HEK293 (cell line): ENCODE data around the gene STON2.

Experiments used
- CTCF ChIA-PET: fragments of 350-600 bp; formaldehyde crosslinking; extraction: SDS; loops from one replicate; lab custom pipeline; 2021; ENCODE audit warnings: antibody characterized with exemption; lab: Yijun Ruan, JAX
- POLR2A ChIA-PET: fragments of 300-600 bp; formaldehyde crosslinking; extraction: SDS; loops from one replicate; lab custom pipeline; 2020; ENCODE audit warnings: antibody characterized with exemption, inconsistent platforms; lab: Yijun Ruan, JAX
- H3K27ac ChIP-seq: fragments of 200-500 bp; sonication (Bioruptor generic); 2 replicates; pipeline ENCODE4 v1.5.1; 2014; ENCODE audit warnings: low read depth, low read length, control low read depth, inconsistent platforms; ENCODE audit errors: extremely low read depth
- H3K36me3 ChIP-seq, 2 experiments: fragments of 200-500 bp in 1 of 2; sonication (Bioruptor generic) in 1 of 2; 1 replicate in 1 of 2; 2 replicates in 1 of 2; pipeline ENCODE4 v1.5.1; 2014 to 2017; ENCODE audit warnings: inconsistent platforms in 2 of 2, low read length in 2 of 2; ENCODE audit not compliant: control insufficient read depth in 2 of 2, insufficient read depth in 1 of 2
- H3K4me1 ChIP-seq: fragments of 200-500 bp; sonication (Bioruptor generic); 2 replicates; pipeline ENCODE4 v1.5.1; 2014; ENCODE audit warnings: mild to moderate bottlenecking, low read length, inconsistent platforms; ENCODE audit not compliant: control insufficient read depth, insufficient read depth
- H3K4me3 ChIP-seq: 2 replicates; pipeline ENCODE4 v1.5.1; 2011; ENCODE audit warnings: low read depth, mild to moderate bottlenecking, control low read depth, low read length, moderate library complexity
- H3K9me3 ChIP-seq: fragments of 200-500 bp; sonication (Bioruptor generic); 2 replicates; pipeline ENCODE4 v1.5.1; 2014; ENCODE audit warnings: low read depth, low read length, inconsistent platforms; ENCODE audit not compliant: control insufficient read depth, insufficient read depth
- GLI4 ChIP-seq: fragments of 450-650 bp; formaldehyde crosslinking; IDR thresholded peaks from 2 replicates; pipeline ENCODE4 v1.5.1; 2016; ENCODE audit warnings: missing biosample characterization, missing genetic modification characterization
- HOXD13 ChIP-seq: sonication (generic); formaldehyde crosslinking; IDR thresholded peaks from 2 replicates; pipeline ENCODE4 v1.8.0; 2022; ENCODE audit warnings: missing genetic modification reagents, borderline replicate concordance
- IKZF3 ChIP-seq: fragments of 450-650 bp; IDR thresholded peaks from 2 replicates; pipeline ENCODE4 v1.5.0; 2018; ENCODE audit warnings: missing biosample characterization, mild to moderate bottlenecking, missing genetic modification characterization, moderate library complexity
- KLF9 ChIP-seq: fragments of 450-650 bp; formaldehyde crosslinking; IDR thresholded peaks from 2 replicates; pipeline ENCODE4 v1.5.1; 2016; ENCODE audit warnings: missing biosample characterization, missing genetic modification characterization, low read depth
- SP2 ChIP-seq: fragments of 450-650 bp; formaldehyde crosslinking; IDR thresholded peaks from 2 replicates; pipeline ENCODE4 v1.5.1; 2016; ENCODE audit warnings: missing biosample characterization, missing genetic modification characterization
- TCF7L2 ChIP-seq: IDR thresholded peaks from 2 replicates; pipeline ENCODE4 v1.6.1; 2011; ENCODE audit warnings: low read depth, mild to moderate bottlenecking, inconsistent platforms, low read length, moderate library complexity, borderline replicate concordance
- ZBTB48 ChIP-seq: fragments of 450-650 bp; formaldehyde crosslinking; IDR thresholded peaks from 2 replicates; pipeline ENCODE4 v1.5.1; 2016; ENCODE audit warnings: missing biosample characterization, missing genetic modification characterization
- ZEB2 ChIP-seq: fragments of 450-650 bp; formaldehyde crosslinking; IDR thresholded peaks from 2 replicates; pipeline ENCODE4 v1.5.1; 2016; ENCODE audit warnings: missing biosample characterization, missing genetic modification characterization
- ZFHX2 ChIP-seq: fragments of 450-650 bp; formaldehyde crosslinking; conservative IDR thresholded peaks from 2 replicates; pipeline ENCODE4 v1.5.1; 2016; ENCODE audit warnings: missing biosample characterization, missing genetic modification characterization
- ZNF214 ChIP-seq: fragments of 450-650 bp; formaldehyde crosslinking; IDR thresholded peaks from 2 replicates; pipeline ENCODE4 v1.5.1; 2017; ENCODE audit warnings: missing biosample characterization, mild to moderate bottlenecking, missing genetic modification characterization, borderline replicate concordance
- ZNF23 ChIP-seq: fragments of 450-650 bp; formaldehyde crosslinking; IDR thresholded peaks from 2 replicates; pipeline ENCODE4 v1.5.1; 2016; ENCODE audit warnings: missing biosample characterization, missing genetic modification characterization, borderline replicate concordance
- ZNF302 ChIP-seq: fragments of 450-650 bp; formaldehyde crosslinking; IDR thresholded peaks from 2 replicates; pipeline ENCODE4 v1.5.1; 2016; ENCODE audit warnings: missing biosample characterization, missing genetic modification characterization, low read depth
- ZNF341 ChIP-seq: fragments of 450-650 bp; formaldehyde crosslinking; IDR thresholded peaks from 2 replicates; pipeline ENCODE4; 2016; ENCODE audit warnings: low read depth, missing biosample characterization, missing genetic modification characterization
- ZNF354C ChIP-seq: fragments of 450-650 bp; formaldehyde crosslinking; IDR thresholded peaks from 2 replicates; pipeline ENCODE4 v1.5.1; 2016; ENCODE audit warnings: missing biosample characterization, missing genetic modification characterization, low read depth, borderline replicate concordance
- ZNF544 ChIP-seq: fragments of 450-650 bp; formaldehyde crosslinking; IDR thresholded peaks from 2 replicates; pipeline ENCODE4 v1.5.0; 2017; ENCODE audit warnings: missing biosample characterization, missing genetic modification characterization
- ZNF610 ChIP-seq: fragments of 450-650 bp; formaldehyde crosslinking; IDR thresholded peaks from 2 replicates; pipeline ENCODE4 v1.5.1; 2016; ENCODE audit warnings: missing biosample characterization, missing genetic modification characterization, borderline replicate concordance
- ZNF830 ChIP-seq: fragments of 450-650 bp; IDR thresholded peaks from 2 replicates; pipeline ENCODE4 v1.5.0; 2018; ENCODE audit warnings: missing biosample characterization, missing genetic modification characterization, low read depth, mild to moderate bottlenecking, moderate library complexity
- ZSCAN30 ChIP-seq: fragments of 450-650 bp; IDR thresholded peaks from 2 replicates; pipeline ENCODE4 v1.5.1; 2018; ENCODE audit warnings: missing biosample characterization, mild to moderate bottlenecking, missing genetic modification characterization, moderate library complexity
- TF ChIP-seq, protein P1 (sequence below): fragments of 450-650 bp; formaldehyde crosslinking; IDR thresholded peaks from 2 replicates; pipeline ENCODE4 v1.5.1; 2016; ENCODE audit warnings: missing biosample characterization, missing genetic modification characterization
- TF ChIP-seq, protein P2 (sequence below): fragments of 450-650 bp; formaldehyde crosslinking; IDR thresholded peaks from 2 replicates; pipeline ENCODE4 v1.5.1; 2016; ENCODE audit warnings: missing biosample characterization, missing genetic modification characterization
- TF ChIP-seq, protein P3 (sequence below): IDR thresholded peaks from 2 replicates; pipeline ENCODE4 v1.6.1; 2011; ENCODE audit warnings: mild to moderate bottlenecking, low read depth, low read length, borderline replicate concordance

Gene STON2

DNA sequence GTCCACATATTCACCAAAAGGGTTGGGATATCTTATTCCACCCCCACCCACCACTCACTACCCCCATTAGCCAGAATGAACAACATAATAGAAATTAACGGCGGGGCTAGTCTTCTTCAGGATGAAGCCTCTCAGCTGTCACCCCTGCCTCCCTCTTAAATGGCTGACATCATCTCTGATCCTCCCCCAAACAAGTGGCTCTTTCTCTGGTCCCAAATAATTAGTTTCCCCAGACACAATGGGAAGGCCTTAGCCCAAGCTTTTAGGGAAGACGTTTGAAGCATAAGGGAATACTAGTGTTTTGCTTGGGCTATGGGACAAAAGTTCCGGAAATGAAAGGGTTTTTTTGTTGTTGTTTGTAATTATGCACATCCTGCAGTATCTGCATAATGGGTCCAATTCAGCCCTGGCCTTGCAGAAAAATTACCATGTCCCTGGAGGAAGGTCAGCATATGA is 13.8 kb downstream of the STON2 start (continued):
- TF ChIP-seq, protein P1, sequence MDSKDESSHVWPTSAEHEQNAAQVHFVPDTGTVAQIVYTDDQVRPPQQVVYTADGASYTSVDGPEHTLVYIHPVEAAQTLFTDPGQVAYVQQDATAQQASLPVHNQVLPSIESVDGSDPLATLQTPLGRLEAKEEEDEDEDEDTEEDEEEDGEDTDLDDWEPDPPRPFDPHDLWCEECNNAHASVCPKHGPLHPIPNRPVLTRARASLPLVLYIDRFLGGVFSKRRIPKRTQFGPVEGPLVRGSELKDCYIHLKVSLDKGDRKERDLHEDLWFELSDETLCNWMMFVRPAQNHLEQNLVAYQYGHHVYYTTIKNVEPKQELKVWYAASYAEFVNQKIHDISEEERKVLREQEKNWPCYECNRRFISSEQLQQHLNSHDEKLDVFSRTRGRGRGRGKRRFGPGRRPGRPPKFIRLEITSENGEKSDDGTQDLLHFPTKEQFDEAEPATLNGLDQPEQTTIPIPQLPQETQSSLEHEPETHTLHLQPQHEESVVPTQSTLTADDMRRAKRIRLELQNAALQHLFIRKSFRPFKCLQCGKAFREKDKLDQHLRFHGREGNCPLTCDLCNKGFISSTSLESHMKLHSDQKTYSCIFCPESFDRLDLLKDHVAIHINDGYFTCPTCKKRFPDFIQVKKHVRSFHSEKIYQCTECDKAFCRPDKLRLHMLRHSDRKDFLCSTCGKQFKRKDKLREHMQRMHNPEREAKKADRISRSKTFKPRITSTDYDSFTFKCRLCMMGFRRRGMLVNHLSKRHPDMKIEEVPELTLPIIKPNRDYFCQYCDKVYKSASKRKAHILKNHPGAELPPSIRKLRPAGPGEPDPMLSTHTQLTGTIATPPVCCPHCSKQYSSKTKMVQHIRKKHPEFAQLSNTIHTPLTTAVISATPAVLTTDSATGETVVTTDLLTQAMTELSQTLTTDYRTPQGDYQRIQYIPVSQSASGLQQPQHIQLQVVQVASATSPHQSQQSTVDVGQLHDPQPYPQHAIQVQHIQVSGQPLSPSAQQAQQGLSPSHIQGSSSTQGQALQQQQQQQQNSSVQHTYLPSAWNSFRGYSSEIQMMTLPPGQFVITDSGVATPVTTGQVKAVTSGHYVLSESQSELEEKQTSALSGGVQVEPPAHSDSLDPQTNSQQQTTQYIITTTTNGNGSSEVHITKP (tag by site-specific recombination) = peak; percentile 42
- TF ChIP-seq ZFHX2 (peak; percentile 35), ZEB2 (tag by site-specific recombination) (no peak), KLF9 (no peak), HOXD13 (CRISPR knock-in tag) (no peak), IKZF3 (no peak), ZNF214 (tag by site-specific recombination) (no peak), ZNF354C (tag by site-specific recombination) (no peak)

DNA sequence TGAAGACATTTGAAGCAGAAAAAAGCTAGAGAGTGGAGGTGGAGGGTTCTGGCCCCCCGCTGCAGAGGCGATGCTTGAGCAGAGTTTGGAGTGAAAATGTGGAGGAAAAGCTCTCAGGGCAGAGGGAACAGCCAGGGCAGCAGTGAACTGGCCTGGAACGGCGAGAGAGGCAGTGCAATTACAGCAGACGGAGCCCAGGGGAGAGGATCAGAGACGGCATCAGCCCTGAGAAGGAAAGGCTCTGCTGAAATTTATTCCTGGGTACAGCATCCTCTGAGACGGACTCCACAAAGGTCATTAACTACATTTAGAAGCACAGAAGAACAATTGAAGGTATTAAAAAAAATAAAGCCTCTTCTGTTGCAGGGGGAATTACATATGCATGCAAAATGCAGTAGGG is 14.2 kb downstream of the STON2 start:
- 0 out of 2 replicates have a peak, but pooled peaks cover 3% of the 10 kb centered on the region for H3K4me1 ChIP-seq
- no peaks in the 10 kb centered on the region for H3K36me3 ChIP-seq
- no peak for TF ChIP-seq KLF9
- TF ChIP-seq ZNF341 = peak; percentile 60
- H3K27ac ChIP-seq = no peak overlapping the region
- no peaks in the 10 kb centered on the region for H3K9me3 ChIP-seq
- no peak overlapping the region for H3K4me3 ChIP-seq
- CTCF ChIA-PET = no interaction called here
- POLR2A ChIA-PET = no interaction called here

DNA sequence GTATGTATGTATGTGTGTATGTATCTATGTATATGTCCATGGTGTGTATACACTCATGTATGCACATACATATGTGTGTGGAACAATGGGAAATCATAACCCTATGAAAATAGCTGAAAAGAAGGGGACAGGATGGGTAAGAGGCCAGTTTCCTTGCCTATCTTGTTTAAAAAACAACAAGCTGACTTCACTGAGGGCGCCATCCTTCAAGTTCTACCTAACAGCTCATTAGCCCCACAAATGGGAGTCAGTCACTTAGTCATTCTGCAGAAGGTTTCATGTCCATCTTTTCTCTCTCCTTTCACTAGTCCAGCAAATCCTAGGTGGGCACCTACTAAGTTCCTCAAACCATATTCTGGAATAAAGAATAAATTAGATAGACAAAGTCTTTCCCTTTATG is 14.7 kb downstream of the STON2 start:
- ChIA-PET CTCF (no interaction called here), POLR2A (no interaction called here)
- Histone ChIP-seq H3K4me1 (0 out of 2 replicates have a peak, but pooled peaks cover 3% of the 10 kb centered on the region), H3K27ac (no peak overlapping the region), H3K9me3 (no peaks in the 10 kb centered on the region), H3K36me3 (no peaks in the 10 kb centered on the region), H3K4me3 (no peak overlapping the region)
- TF ChIP-seq SP2 (tag by site-specific recombination) (no peak), ZSCAN30 (tag by site-specific recombination) (no peak), ZNF830 (tag by site-specific recombination) (no peak), ZNF302 (tag by site-specific recombination) (no peak), ZNF23 (tag by site-specific recombination) (no peak), ZNF610 (tag by site-specific recombination) (no peak), GLI4 (no peak), TCF7L2 (no peak), ZBTB48 (tag by site-specific recombination) (no peak), ZNF544 (tag by site-specific recombination) (no peak)
- TF ChIP-seq, protein P2, sequence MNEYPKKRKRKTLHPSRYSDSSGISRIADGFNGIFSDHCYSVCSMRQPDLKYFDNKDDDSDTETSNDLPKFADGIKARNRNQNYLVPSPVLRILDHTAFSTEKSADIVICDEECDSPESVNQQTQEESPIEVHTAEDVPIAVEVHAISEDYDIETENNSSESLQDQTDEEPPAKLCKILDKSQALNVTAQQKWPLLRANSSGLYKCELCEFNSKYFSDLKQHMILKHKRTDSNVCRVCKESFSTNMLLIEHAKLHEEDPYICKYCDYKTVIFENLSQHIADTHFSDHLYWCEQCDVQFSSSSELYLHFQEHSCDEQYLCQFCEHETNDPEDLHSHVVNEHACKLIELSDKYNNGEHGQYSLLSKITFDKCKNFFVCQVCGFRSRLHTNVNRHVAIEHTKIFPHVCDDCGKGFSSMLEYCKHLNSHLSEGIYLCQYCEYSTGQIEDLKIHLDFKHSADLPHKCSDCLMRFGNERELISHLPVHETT (tag by site-specific recombination) = no peak
- TF ChIP-seq, protein P3, sequence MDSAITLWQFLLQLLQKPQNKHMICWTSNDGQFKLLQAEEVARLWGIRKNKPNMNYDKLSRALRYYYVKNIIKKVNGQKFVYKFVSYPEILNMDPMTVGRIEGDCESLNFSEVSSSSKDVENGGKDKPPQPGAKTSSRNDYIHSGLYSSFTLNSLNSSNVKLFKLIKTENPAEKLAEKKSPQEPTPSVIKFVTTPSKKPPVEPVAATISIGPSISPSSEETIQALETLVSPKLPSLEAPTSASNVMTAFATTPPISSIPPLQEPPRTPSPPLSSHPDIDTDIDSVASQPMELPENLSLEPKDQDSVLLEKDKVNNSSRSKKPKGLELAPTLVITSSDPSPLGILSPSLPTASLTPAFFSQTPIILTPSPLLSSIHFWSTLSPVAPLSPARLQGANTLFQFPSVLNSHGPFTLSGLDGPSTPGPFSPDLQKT = no peak
